ENCODE data around the gene ABCC4. TPM values are rescaled to one million over a fixed set of nuclear protein-coding genes. Genes with fewer than 3 reads are reported as not detected.

Gene ABCC4
- polyA plus RNA-seq, 2 donors = 0.55 to 1.4 TPM

GRCh38 chr13:95120650-95121049 lies 180.6 kb downstream of the ABCC4 start:
- 97 to 100% methylated on average over 2 of the region's 2 CpGs for WGBS, 2 donors
- H3K36me3 ChIP-seq (ENCODE audit: control insufficient read depth in 2 of 2, insufficient read depth in 2 of 2, low read length in 1 of 2) = no peaks in the 10 kb centered on the region
- peaks cover 2 to 3% of the 10 kb centered on the region in 2 donors for H3K4me1 ChIP-seq (ENCODE audit: control insufficient read depth in 2 of 2, insufficient read depth in 2 of 2, low read length in 1 of 2)
- no peak overlapping the region for H3K27ac ChIP-seq (ENCODE audit: low read depth in 2 of 2, low read length in 1 of 2)
- H3K4me3 ChIP-seq (ENCODE audit: low read depth in 1 of 2, low read length in 2 of 2) = no peak overlapping the region
- no peaks in the 10 kb centered on the region for H3K27me3 ChIP-seq (ENCODE audit: control insufficient read depth in 1 of 2, insufficient read depth in 2 of 2, low read length in 2 of 2)
- H3K9me3 ChIP-seq (ENCODE audit: control insufficient read depth in 2 of 2, insufficient read depth in 1 of 2, low read depth in 1 of 2, low read length in 1 of 2) = no peaks in the 10 kb centered on the region

- peaks cover 2% of the 10 kb centered on the region in 2 donors for H3K4me1 ChIP-seq (ENCODE audit: control insufficient read depth in 2 of 2, insufficient read depth in 2 of 2, low read length in 1 of 2)
- 86 to 93% methylated on average over 8 of the region's 8 CpGs for WGBS, 2 donors
- H3K36me3 ChIP-seq (ENCODE audit: control insufficient read depth in 2 of 2, insufficient read depth in 2 of 2, low read length in 1 of 2) = no peaks in the 10 kb centered on the region
- H3K27ac ChIP-seq (ENCODE audit: low read depth in 2 of 2, low read length in 1 of 2) = no peak overlapping the region
- no peaks in the 10 kb centered on the region for H3K27me3 ChIP-seq (ENCODE audit: control insufficient read depth in 1 of 2, insufficient read depth in 2 of 2, low read length in 2 of 2)
- H3K4me3 ChIP-seq (ENCODE audit: low read depth in 1 of 2, low read length in 2 of 2) = no peak overlapping the region
- H3K9me3 ChIP-seq (ENCODE audit: control insufficient read depth in 2 of 2, insufficient read depth in 1 of 2, low read depth in 1 of 2, low read length in 1 of 2) = no peaks in the 10 kb centered on the region
These were observed 182.5 kb downstream of the ABCC4 start for GRCh38 chr13:95118541-95119324.

GRCh38 chr13:95117092-95117491 lies 184.2 kb downstream of the ABCC4 start:
- H3K4me3 ChIP-seq (ENCODE audit: low read depth in 1 of 2, low read length in 2 of 2) = no peak overlapping the region
- peak overlapping the region; percentile 90 to 95 for H3K27ac ChIP-seq (ENCODE audit: low read depth in 2 of 2, low read length in 1 of 2)

GRCh38 chr13:95115525-95115924 lies 185.7 kb downstream of the ABCC4 start:
- Histone ChIP-seq H3K4me1 (ENCODE audit: control insufficient read depth in 2 of 2, insufficient read depth in 2 of 2, low read length in 1 of 2) (peaks cover 2% of the 10 kb centered on the region in 2 donors), H3K36me3 (ENCODE audit: control insufficient read depth in 2 of 2, insufficient read depth in 2 of 2, low read length in 1 of 2) (no peaks in the 10 kb centered on the region), H3K4me3 (ENCODE audit: low read depth in 1 of 2, low read length in 2 of 2) (no peak overlapping the region), H3K9me3 (ENCODE audit: control insufficient read depth in 2 of 2, insufficient read depth in 1 of 2, low read depth in 1 of 2, low read length in 1 of 2) (no peaks in the 10 kb centered on the region), H3K27me3 (ENCODE audit: control insufficient read depth in 1 of 2, insufficient read depth in 2 of 2, low read length in 2 of 2) (no peaks in the 10 kb centered on the region), H3K27ac (ENCODE audit: low read depth in 2 of 2, low read length in 1 of 2) (peak overlapping the region; percentile 51 to 72)
- 45 to 72% methylated on average over 10 of the region's 10 CpGs for WGBS, 2 donors

More at GRCh38 chr13:95117092-95117491, 184.2 kb downstream of the ABCC4 start:
- Histone ChIP-seq H3K4me1 (ENCODE audit: control insufficient read depth in 2 of 2, insufficient read depth in 2 of 2, low read length in 1 of 2) (peaks cover 2% of the 10 kb centered on the region in 2 donors), H3K9me3 (ENCODE audit: control insufficient read depth in 2 of 2, insufficient read depth in 1 of 2, low read depth in 1 of 2, low read length in 1 of 2) (no peaks in the 10 kb centered on the region), H3K36me3 (ENCODE audit: control insufficient read depth in 2 of 2, insufficient read depth in 2 of 2, low read length in 1 of 2) (no peaks in the 10 kb centered on the region), H3K27me3 (ENCODE audit: control insufficient read depth in 1 of 2, insufficient read depth in 2 of 2, low read length in 2 of 2) (no peaks in the 10 kb centered on the region)
- 38 to 58% methylated on average over 6 of the region's 6 CpGs for WGBS, 2 donors

- H3K27ac ChIP-seq (ENCODE audit: low read depth in 2 of 2, low read length in 1 of 2) = no peak overlapping the region
- H3K36me3 ChIP-seq (ENCODE audit: control insufficient read depth in 2 of 2, insufficient read depth in 2 of 2, low read length in 1 of 2) = no peaks in the 10 kb centered on the region
- no peaks in the 10 kb centered on the region for H3K9me3 ChIP-seq (ENCODE audit: control insufficient read depth in 2 of 2, insufficient read depth in 1 of 2, low read depth in 1 of 2, low read length in 1 of 2)
- WGBS, 2 donors = 73 to 83% methylated on average over 5 of the region's 5 CpGs
- no peak overlapping the region for H3K4me3 ChIP-seq (ENCODE audit: low read depth in 1 of 2, low read length in 2 of 2)
- peaks cover 2% of the 10 kb centered on the region in 2 donors for H3K4me1 ChIP-seq (ENCODE audit: control insufficient read depth in 2 of 2, insufficient read depth in 2 of 2, low read length in 1 of 2)
- no peaks in the 10 kb centered on the region for H3K27me3 ChIP-seq (ENCODE audit: control insufficient read depth in 1 of 2, insufficient read depth in 2 of 2, low read length in 2 of 2)
These were observed 187.7 kb downstream of the ABCC4 start for GRCh38 chr13:95113601-95114000.

- Histone ChIP-seq H3K9me3 (ENCODE audit: control insufficient read depth in 2 of 2, insufficient read depth in 1 of 2, low read depth in 1 of 2, low read length in 1 of 2) (no peaks in the 10 kb centered on the region), H3K4me1 (ENCODE audit: control insufficient read depth in 2 of 2, insufficient read depth in 2 of 2, low read length in 1 of 2) (peaks cover 2% of the 10 kb centered on the region in 2 donors), H3K27me3 (ENCODE audit: control insufficient read depth in 1 of 2, insufficient read depth in 2 of 2, low read length in 2 of 2) (no peaks in the 10 kb centered on the region), H3K27ac (ENCODE audit: low read depth in 2 of 2, low read length in 1 of 2) (no peak overlapping the region), H3K4me3 (ENCODE audit: low read depth in 1 of 2, low read length in 2 of 2) (no peak overlapping the region), H3K36me3 (ENCODE audit: control insufficient read depth in 2 of 2, insufficient read depth in 2 of 2, low read length in 1 of 2) (no peaks in the 10 kb centered on the region)
- 89 to 92% methylated on average over 4 of the region's 4 CpGs for WGBS, 2 donors
These were observed 188.4 kb downstream of the ABCC4 start for GRCh38 chr13:95112883-95113282.

- Histone ChIP-seq H3K9me3 (ENCODE audit: control insufficient read depth in 2 of 2, insufficient read depth in 1 of 2, low read depth in 1 of 2, low read length in 1 of 2) (no peaks in the 10 kb centered on the region), H3K36me3 (ENCODE audit: control insufficient read depth in 2 of 2, insufficient read depth in 2 of 2, low read length in 1 of 2) (no peaks in the 10 kb centered on the region)
- WGBS, 2 donors = 70% methylated on average over 2 of the region's 2 CpGs
These were observed 189.6 kb downstream of the ABCC4 start for GRCh38 chr13:95111608-95112007.

GRCh38 chr13:95106562-95106961 lies 194.7 kb downstream of the ABCC4 start:
- H3K4me3 ChIP-seq (ENCODE audit: low read depth in 1 of 2, low read length in 2 of 2) = no peak overlapping the region
- no peaks in the 10 kb centered on the region for H3K4me1 ChIP-seq (ENCODE audit: control insufficient read depth in 2 of 2, insufficient read depth in 2 of 2, low read length in 1 of 2)
- H3K36me3 ChIP-seq (ENCODE audit: control insufficient read depth in 2 of 2, insufficient read depth in 2 of 2, low read length in 1 of 2) = no peaks in the 10 kb centered on the region
- no peak overlapping the region for H3K27ac ChIP-seq (ENCODE audit: low read depth in 2 of 2, low read length in 1 of 2)
- H3K9me3 ChIP-seq (ENCODE audit: control insufficient read depth in 2 of 2, insufficient read depth in 1 of 2, low read depth in 1 of 2, low read length in 1 of 2) = no peaks in the 10 kb centered on the region
- 85 to 90% methylated on average over 1 of the region's 1 CpG for WGBS, 2 donors
- no peaks in the 10 kb centered on the region for H3K27me3 ChIP-seq (ENCODE audit: control insufficient read depth in 1 of 2, insufficient read depth in 2 of 2, low read length in 2 of 2)

More at GRCh38 chr13:95111608-95112007, 189.6 kb downstream of the ABCC4 start:
- Histone ChIP-seq H3K4me3 (ENCODE audit: low read depth in 1 of 2, low read length in 2 of 2) (no peak overlapping the region), H3K27ac (ENCODE audit: low read depth in 2 of 2, low read length in 1 of 2) (no peak overlapping the region), H3K27me3 (ENCODE audit: control insufficient read depth in 1 of 2, insufficient read depth in 2 of 2, low read length in 2 of 2) (no peaks in the 10 kb centered on the region), H3K4me1 (ENCODE audit: control insufficient read depth in 2 of 2, insufficient read depth in 2 of 2, low read length in 1 of 2) (peaks cover 0 to under 1% of the 10 kb centered on the region in 2 donors)

- whole genome bisulfite sequencing, 2 donors = 55 to 64% methylated on average over 7 of the region's 7 CpGs
- Histone ChIP-seq H3K9me3 (ENCODE audit: control insufficient read depth in 2 of 2, insufficient read depth in 1 of 2, low read depth in 1 of 2, low read length in 1 of 2) (no peaks in the 10 kb centered on the region), H3K27me3 (ENCODE audit: control insufficient read depth in 1 of 2, insufficient read depth in 2 of 2, low read length in 2 of 2) (no peaks in the 10 kb centered on the region), H3K4me3 (ENCODE audit: low read depth in 1 of 2, low read length in 2 of 2) (no peak overlapping the region), H3K36me3 (ENCODE audit: control insufficient read depth in 2 of 2, insufficient read depth in 2 of 2, low read length in 1 of 2) (no peaks in the 10 kb centered on the region), H3K27ac (ENCODE audit: low read depth in 2 of 2, low read length in 1 of 2) (no peak overlapping the region), H3K4me1 (ENCODE audit: control insufficient read depth in 2 of 2, insufficient read depth in 2 of 2, low read length in 1 of 2) (no peaks in the 10 kb centered on the region)
These were observed 200.5 kb downstream of the ABCC4 start for GRCh38 chr13:95100525-95101433.

Data from esophagus (tissue), 2 donors.